LHCN-M2 (cell line): Measurements from ENCODE around the gene MAPRE3. TPM values are rescaled to one million over a fixed set of nuclear protein-coding genes. Genes with fewer than 3 reads are reported as not detected.

Experiments
- DNase-seq: peaks from one replicate; pipeline ENCODE4 v3.0.0-alpha.2; 2012; ENCODE audit warnings: low read depth
- total RNA-seq: library from RNA; depleted of rRNA; stranded (reverse); fragments of >200 nt; gene quantifications from 2 replicates; pipeline ENCODE4 v1.2.3, GENCODE V29; 2014

MAPRE3 gene
- total RNA-seq, 1 experiment from 2014 or later, result 1.7 TPM

GRCh38 chr2:26948800-26949199, 21.6 kb upstream of the MAPRE3 start:
- no peak for DNase-seq

- no peak for DNase-seq
These were observed 20.2 kb upstream of the MAPRE3 start for GRCh38 chr2:26950246-26950645.

GRCh38 chr2:26951236-26951635, 19.2 kb upstream of the MAPRE3 start:
- DNase-seq, result no peak

- no peak for DNase-seq
These were observed 18.1 kb upstream of the MAPRE3 start for GRCh38 chr2:26952374-26952773.

- DNase-seq, result no peak
These were observed 16.3 kb upstream of the MAPRE3 start for GRCh38 chr2:26954135-26954534.

- no peak for DNase-seq
These were observed 13.4 kb upstream of the MAPRE3 start for GRCh38 chr2:26957041-26957440.

- DNase-seq, result no peak
These were observed 12.9 kb upstream of the MAPRE3 start for GRCh38 chr2:26957534-26957933.

- DNase-seq, result no peak
These were observed 11.1 kb upstream of the MAPRE3 start for GRCh38 chr2:26959331-26959730.

- no peak for DNase-seq
These were observed 5.8 kb upstream of the MAPRE3 start for GRCh38 chr2:26964446-26965130.

- no peak for DNase-seq
These were observed 2.4 kb upstream of the MAPRE3 start for GRCh38 chr2:26968001-26968400.

- no peak for DNase-seq
These were observed 1.2 kb upstream of the MAPRE3 start for GRCh38 chr2:26969077-26969844.

- DNase-seq, result no peak
These were observed 641 bp downstream of the MAPRE3 start for GRCh38 chr2:26970928-26971627.

GRCh38 chr2:26971911-26972786, 1.7 kb downstream of the MAPRE3 start:
- DNase-seq, result no peak

GRCh38 chr2:26974352-26974751, 3.9 kb downstream of the MAPRE3 start:
- DNase-seq, result no peak

GRCh38 chr2:26975102-26975501, 4.7 kb downstream of the MAPRE3 start:
- no peak for DNase-seq

- DNase-seq, result no peak
These were observed 5.2 kb downstream of the MAPRE3 start for GRCh38 chr2:26975656-26976055.

- DNase-seq, result peak; percentile 46
These were observed 5.8 kb downstream of the MAPRE3 start for GRCh38 chr2:26976237-26976636.

GRCh38 chr2:26977012-26977411, 6.6 kb downstream of the MAPRE3 start:
- DNase-seq, result no peak

GRCh38 chr2:26978061-26978596, 7.7 kb downstream of the MAPRE3 start:
- no peak for DNase-seq

- no peak for DNase-seq
These were observed 9.3 kb downstream of the MAPRE3 start for GRCh38 chr2:26979741-26980140.

GRCh38 chr2:26980971-26981370, 10.5 kb downstream of the MAPRE3 start:
- DNase-seq, result no peak
